H1 (cell line): ENCODE measurements around the gene NDUFV1. TPM values are rescaled to one million over a fixed set of nuclear protein-coding genes. Genes with fewer than 3 reads are reported as not detected.

Experiments
- CTCF ChIA-PET: fragments of 300-600 bp; sonication (Branson Sonifier 250); formaldehyde crosslinking; loops from one replicate; lab custom pipeline; 2021; ENCODE audit not compliant: partially characterized antibody; lab: Charles Lee
- POLR2A ChIA-PET: fragments of 300-600 bp; sonication (Branson Sonifier 250); formaldehyde crosslinking; loops from one replicate; lab custom pipeline; 2021; ENCODE audit warnings: inconsistent platforms; ENCODE audit not compliant: partially characterized antibody; lab: Charles Lee
- DNase-seq, 2 experiments: peaks; one replicate each; pipeline versions ENCODE4 v3.0.0 to v3.0.0-alpha.2; 2010 to 2022; ENCODE audit warnings: low spot score in 2 of 2, low read depth in 1 of 2, mixed read lengths in 1 of 2
- FAIRE-seq: peaks from 2 replicates; lab custom pipeline; 2011; peaks lifted over from hg19 to GRCh38; lab: Jason Lieb, UNC
- H2AFZ ChIP-seq: 2 replicates; pipeline ENCODE4 v1.8.1; 2012; ENCODE audit warnings: low read length, inconsistent platforms
- H2AK5ac ChIP-seq: 2 replicates; pipeline ENCODE4 v1.6.1; 2013; ENCODE audit warnings: low read depth, low read length
- H2BK120ac ChIP-seq: replicated peaks from 2 replicates; pipeline ENCODE3; 2013; ENCODE audit warnings: low read depth, low read length, inconsistent platforms
- H2BK12ac ChIP-seq: 2 replicates; pipeline ENCODE4 v1.6.1; 2013; ENCODE audit warnings: low read depth, low read length
- H2BK15ac ChIP-seq: 2 replicates; pipeline ENCODE4 v1.6.1; 2013; ENCODE audit warnings: low read length
- H2BK20ac ChIP-seq: 2 replicates; pipeline ENCODE4 v1.6.1; 2013; ENCODE audit warnings: low read length
- H2BK5ac ChIP-seq: 2 replicates; pipeline ENCODE4 v1.6.1; 2013; ENCODE audit warnings: low read depth, low read length
- H3K14ac ChIP-seq: 2 replicates; pipeline ENCODE4 v1.6.1; 2013; ENCODE audit warnings: inconsistent platforms; ENCODE audit not compliant: insufficient read length
- H3K18ac ChIP-seq: 2 replicates; pipeline ENCODE4 v1.6.1; 2013; ENCODE audit warnings: low read length; ENCODE audit errors: extremely low read depth
- H3K23ac ChIP-seq: 2 replicates; pipeline ENCODE4 v1.6.1; 2013; ENCODE audit warnings: inconsistent platforms; ENCODE audit not compliant: insufficient read length
- H3K23me2 ChIP-seq: 2 replicates; pipeline ENCODE4 v1.6.1; 2013; ENCODE audit warnings: low read depth, low read length
- H3K27ac ChIP-seq: 2 replicates; pipeline ENCODE4 v1.6.1; 2011; ENCODE audit warnings: low read depth, low read length, inconsistent platforms
- H3K27me3 ChIP-seq, 4 experiments: replicated peaks in 1 of 4; 1 replicate in 1 of 4; 2 replicates in 3 of 4; pipeline versions ENCODE4 v1.6.1 to v1.8.1; 2011 to 2013; ENCODE audit warnings: low read length in 3 of 4, mild to moderate bottlenecking in 3 of 4, inconsistent platforms in 2 of 4, mixed read lengths in 2 of 4, moderate library complexity in 1 of 4; ENCODE audit not compliant: control insufficient read depth in 3 of 4, insufficient read depth in 3 of 4; ENCODE audit errors: extremely low read depth in 1 of 4
- H3K36me3 ChIP-seq, 4 experiments: 2 replicates each; pipeline versions ENCODE4 v1.6.1 to v1.8.1; 2011 to 2013; ENCODE audit warnings: mild to moderate bottlenecking in 4 of 4, low read length in 3 of 4, moderate library complexity in 2 of 4, control low read depth in 1 of 4, inconsistent platforms in 1 of 4; ENCODE audit not compliant: insufficient read depth in 4 of 4, control insufficient read depth in 2 of 4
- H3K4ac ChIP-seq: replicated peaks from 2 replicates; pipeline ENCODE3; 2013; ENCODE audit warnings: low read length, low read depth, mixed read lengths, inconsistent platforms; ENCODE audit not compliant: insufficient read length
- H3K4me1 ChIP-seq, 4 experiments: replicated peaks in 1 of 4; 1 replicate in 1 of 4; 2 replicates in 3 of 4; pipeline versions ENCODE4 v1.6.1 to v1.8.1; 2011 to 2013; ENCODE audit warnings: low read length in 3 of 4, inconsistent platforms in 2 of 4, mixed read lengths in 1 of 4; ENCODE audit not compliant: insufficient read depth in 4 of 4, control insufficient read depth in 3 of 4
- H3K4me2 ChIP-seq, 2 experiments: 2 replicates each; pipeline versions ENCODE4 v1.6.1 to v1.8.1; 2011 to 2013; ENCODE audit warnings: low read depth in 2 of 2, low read length in 2 of 2, control low read depth in 1 of 2, inconsistent platforms in 1 of 2, mild to moderate bottlenecking in 1 of 2; ENCODE audit not compliant: insufficient read depth in 1 of 2
- H3K4me3 ChIP-seq, 4 experiments: fragments of 200-600, 300-600 bp in 1 of 4; sonication (generic), shearing (Covaris generic), sonication (Bioruptor Twin) in 1 of 4; 2 replicates each; pipeline versions ENCODE4 v1.5.1 to v1.8.1; 2011 to 2016; ENCODE audit warnings: low read length in 4 of 4, low read depth in 3 of 4, control low read depth in 2 of 4, inconsistent platforms in 2 of 4, mild to moderate bottlenecking in 2 of 4, mixed read lengths in 1 of 4, moderate library complexity in 1 of 4; ENCODE audit not compliant: insufficient read depth in 2 of 4; ENCODE audit errors: extremely low read depth in 1 of 4
- H3K56ac ChIP-seq: replicated peaks from 2 replicates; pipeline ENCODE3; 2013; ENCODE audit warnings: low read depth, mild to moderate bottlenecking, mixed read lengths, low read length, inconsistent platforms; ENCODE audit not compliant: insufficient read length
- H3K79me1 ChIP-seq: 2 replicates; pipeline ENCODE4 v1.6.1; 2013; ENCODE audit warnings: low read depth, low read length, control low read depth
- H3K79me2 ChIP-seq, 2 experiments: 2 replicates each; pipeline versions ENCODE4 v1.6.1 to v1.8.1; 2012 to 2013; ENCODE audit warnings: low read length in 2 of 2, mild to moderate bottlenecking in 2 of 2, inconsistent platforms in 1 of 2; ENCODE audit not compliant: insufficient read depth in 2 of 2, control insufficient read depth in 1 of 2
- H3K9ac ChIP-seq, 4 experiments: replicated peaks in 1 of 4; 1 replicate in 1 of 4; 2 replicates in 3 of 4; pipeline versions ENCODE4 v1.6.1 to v1.8.1; 2011 to 2013; ENCODE audit warnings: low read depth in 3 of 4, low read length in 3 of 4, control low read depth in 2 of 4, mild to moderate bottlenecking in 2 of 4, moderate library complexity in 2 of 4, inconsistent platforms in 1 of 4; ENCODE audit errors: extremely low read depth in 1 of 4
- H3K9me3 ChIP-seq, 2 experiments: 2 replicates each; pipeline versions ENCODE4 v1.6.1 to v1.8.1; 2012 to 2013; ENCODE audit warnings: mild to moderate bottlenecking in 2 of 2, moderate library complexity in 2 of 2, control low read depth in 1 of 2, inconsistent platforms in 1 of 2, low read depth in 1 of 2, low read length in 1 of 2, mixed read lengths in 1 of 2; ENCODE audit not compliant: insufficient read depth in 2 of 2
- H4K20me1 ChIP-seq, 2 experiments: replicated peaks in 1 of 2; 2 replicates each; pipeline versions ENCODE3 to v1.8.1; 2011 to 2013; ENCODE audit warnings: inconsistent platforms in 2 of 2, low read length in 2 of 2, mild to moderate bottlenecking in 1 of 2; ENCODE audit not compliant: insufficient read depth in 2 of 2, control insufficient read depth in 1 of 2
- H4K5ac ChIP-seq: 2 replicates; pipeline ENCODE4 v1.6.1; 2013; ENCODE audit warnings: low read length, low read depth, mixed read lengths, inconsistent platforms; ENCODE audit not compliant: insufficient read length
- H4K8ac ChIP-seq: 2 replicates; pipeline ENCODE4 v1.8.0; 2013; ENCODE audit warnings: mild to moderate bottlenecking, moderate library complexity, low read length, inconsistent platforms; ENCODE audit not compliant: insufficient read depth; ENCODE audit errors: extremely low read depth
- H4K91ac ChIP-seq: replicated peaks from 2 replicates; pipeline ENCODE3; 2013; ENCODE audit warnings: low read length, mixed read lengths, inconsistent platforms; ENCODE audit not compliant: insufficient read length
- ASH2L ChIP-seq: fragments of 200-600, 300-600 bp; sonication (generic); IDR thresholded peaks from one replicate; pipeline ENCODE4 v1.7.1; 2017; ENCODE audit warnings: low read length
- BACH1 ChIP-seq: IDR thresholded peaks from 2 replicates; pipeline ENCODE4 v1.6.1; 2012; ENCODE audit warnings: low read length, improper control_type of control experiment
- CHD2 ChIP-seq: IDR thresholded peaks from 2 replicates; pipeline ENCODE4 v1.6.1; 2012; ENCODE audit warnings: low read length, improper control_type of control experiment
- RBBP5 ChIP-seq: IDR thresholded peaks from 2 replicates; pipeline ENCODE4 v1.7.1; 2012; ENCODE audit warnings: low read depth, mild to moderate bottlenecking, inconsistent platforms, low read length, moderate library complexity, borderline replicate concordance
- RNF2 ChIP-seq: fragments of 200-900, 300-1000 bp; sonication (generic); IDR thresholded peaks from 2 replicates; pipeline ENCODE4 v1.7.1; 2016; ENCODE audit warnings: borderline replicate concordance, low read depth, mild to moderate bottlenecking, antibody characterized with exemption, low read length; ENCODE audit not compliant: poor library complexity, severe bottlenecking; ENCODE audit errors: missing control alignments
- RXRA ChIP-seq: IDR thresholded peaks from 2 replicates; pipeline ENCODE4 v1.6.1; 2011; ENCODE audit warnings: low read depth, mild to moderate bottlenecking, low read length, moderate library complexity; ENCODE audit not compliant: insufficient read depth
- SAP30 ChIP-seq: fragments of 300-600 bp; sonication (generic); IDR thresholded peaks from 2 replicates; pipeline ENCODE4 v1.7.1; 2012; ENCODE audit warnings: low read length, moderate library complexity, mild to moderate bottlenecking, inconsistent platforms; ENCODE audit not compliant: insufficient read depth, insufficient replicate concordance
- SP1 ChIP-seq: IDR thresholded peaks from 2 replicates; pipeline ENCODE4 v1.6.1; 2011; ENCODE audit warnings: low read depth, low read length
- SP4 ChIP-seq: IDR thresholded peaks from 2 replicates; pipeline ENCODE4 v1.6.1; 2012; ENCODE audit warnings: low read length, inconsistent platforms
- TEAD4 ChIP-seq: IDR thresholded peaks from 2 replicates; pipeline ENCODE4 v1.6.1; 2012; ENCODE audit warnings: low read depth, low read length, inconsistent platforms, mixed read lengths
- USF2 ChIP-seq: IDR thresholded peaks from 2 replicates; pipeline ENCODE4 v1.6.1; 2011; ENCODE audit warnings: low read length, improper control_type of control experiment
- WGBS, 2 experiments: shearing (Covaris generic) in 1 of 2; methylation state at CpG; one replicate each; pipeline versions ENCODE4 v1.1.6 to v1.1.7; 2013 to 2015; ENCODE audit warnings: low lambda C conversion rate in 2 of 2, mixed read lengths in 2 of 2, inconsistent platforms in 1 of 2, low coverage in 1 of 2, missing lambda C conversion rate in 1 of 2; ENCODE audit not compliant: insufficient replicate concordance in 2 of 2, insufficient coverage in 1 of 2, insufficient read length in 1 of 2; ENCODE audit errors: extremely low coverage in 1 of 2, missing lambda C conversion rate in 1 of 2; 5-methylcytosine and 5-hydroxymethylcytosine counted together
- polyA plus RNA-seq, 7 experiments: library from polyadenylated mRNA; depleted of rRNA in 3 of 7; stranded (reverse) in 5 of 7; unstranded in 2 of 7; fragments of >200 nt in 5 of 7; fragments of 200-250 nt in 2 of 7; gene quantifications; 1 replicate in 5 of 7; 2 replicates in 1 of 7; 4 replicates in 1 of 7; pipeline versions ENCODE4 v1.2.1 to v1.2.3, GENCODE V29; 2011 to 2013; ENCODE audit warnings: missing spikeins in 2 of 7, mixed read lengths in 2 of 7
- total RNA-seq: library from RNA; stranded (reverse); fragmentation: NEBNext Ultra II Directional; extraction: Animal tissue kit (Norgen Biotek cat#: 25700); gene quantifications from 2 replicates; pipeline ENCODE4 v1.2.1, GENCODE V29; 2021

Gene NDUFV1
- total and polyA plus RNA-seq, 2 of the 8 experiments (the other 6 are each of a cell fraction or from before 2014, with no cell fraction given) = 125 to 131 TPM

DNA sequence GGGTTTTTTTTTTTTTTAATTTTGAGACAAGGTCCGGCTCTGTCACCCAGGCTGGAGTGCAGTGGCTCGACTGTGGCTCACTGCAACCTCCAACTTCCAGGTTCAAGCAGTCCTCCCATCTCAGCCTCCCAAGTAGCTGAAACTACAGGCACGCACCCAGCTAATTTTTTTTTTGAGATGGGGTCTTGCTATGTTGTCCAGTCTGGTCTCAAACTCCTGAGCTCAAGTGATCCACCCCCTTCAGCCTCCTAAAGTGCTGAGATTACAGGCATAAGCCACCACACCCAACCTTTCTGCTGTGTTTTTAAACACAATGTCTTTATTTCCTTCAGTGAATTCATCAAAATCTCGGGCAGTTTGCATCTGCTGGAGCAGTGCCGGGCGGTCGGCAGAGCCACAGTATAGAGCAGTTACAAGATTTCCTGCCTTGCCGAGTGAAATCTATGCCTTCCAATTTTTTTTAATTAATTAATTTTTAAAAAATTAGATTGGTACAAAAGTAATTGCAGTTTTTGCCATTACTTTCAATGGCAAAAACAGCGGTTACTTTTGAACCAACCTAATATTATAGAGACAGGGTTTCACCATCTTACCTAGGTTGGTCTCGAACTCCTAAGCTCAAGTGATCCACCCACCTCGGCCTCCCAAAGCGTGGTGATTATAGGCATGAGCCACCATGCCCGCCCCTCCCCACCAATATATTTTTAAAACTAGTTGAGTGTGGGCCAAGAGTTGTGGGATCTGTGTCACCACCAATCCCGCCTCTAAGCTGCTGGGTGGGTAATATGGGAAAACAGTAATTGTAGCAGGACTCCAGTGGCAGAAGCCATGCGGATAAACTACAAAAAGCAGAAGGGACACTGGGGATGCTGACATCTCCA, 46.5 kb downstream of the NDUFV1 start:
- Histone ChIP-seq H4K8ac (no peak overlapping the region), H3K23ac (no peak overlapping the region), H3K23me2 (peaks cover 3% of the 10 kb centered on the region; the same call in 1 of the 2 replicates), H3K4me3 (no peak overlapping the region), H3K79me2 (no peaks in the 10 kb centered on the region), H3K4me2 (no peak overlapping the region), H2BK5ac (no peak overlapping the region), H4K91ac (no peak overlapping the region), H3K18ac (no peak overlapping the region), H4K20me1 (peaks cover 0 to 5% of the 10 kb centered on the region in 2 experiments), H3K4me1 (peaks cover 0 to 5% (median 0%) of the 10 kb centered on the region in 4 experiments; a peak in 2 of 7 replicates), H2BK12ac (no peak overlapping the region), H3K27ac (no peak overlapping the region), H3K14ac (no peak overlapping the region), H2BK120ac (no peak overlapping the region), H3K9me3 (peaks cover 11 to 20% of the 10 kb centered on the region in 2 experiments; a peak in 3 of 4 replicates), H3K79me1 (no peaks in the 10 kb centered on the region), H3K4ac (no peak overlapping the region), H3K56ac (no peak overlapping the region), H2AK5ac (no peak overlapping the region), H2BK15ac (no peak overlapping the region), H3K27me3 (no peaks in the 10 kb centered on the region; a peak in 2 of 7 replicates), H2AFZ (no peak overlapping the region), H4K5ac (no peak overlapping the region), H2BK20ac (no peak overlapping the region), H3K9ac (no peak overlapping the region), H3K36me3 (no peaks in the 10 kb centered on the region; a peak in 1 of 8 replicates)
- FAIRE-seq (no peak), DNase-seq (no peak)
- ChIA-PET CTCF (interaction anchor here (1.0 to 1.8 kb wide), 2 partner anchors 39 to 45 kb away, joined by 3 to 4 read pairs; no protein-coding TSS in a partner anchor), POLR2A (no interaction called here)
- WGBS, 2 experiments = 78% methylated on average over 14 of the region's 15 CpGs; no CpG with 5 or more reads in 1 of the 2 experiments
- no peak for TF ChIP-seq ASH2L
- no peak for TF ChIP-seq RNF2
- TF ChIP-seq USF2 = no peak
- TF ChIP-seq RXRA = no peak
- no peak for TF ChIP-seq SP4
- no peak for TF ChIP-seq SP1
- no peak for TF ChIP-seq SAP30
- TF ChIP-seq TEAD4 = no peak
- no peak for TF ChIP-seq RBBP5
- TF ChIP-seq BACH1 = no peak
- no peak for TF ChIP-seq CHD2
